Fibroblast of skin of right quadriceps (primary cell): Measurements from ENCODE around the gene PVALEF.

Experiments
- DNase-seq: peaks from one replicate; pipeline ENCODE4 v3.0.0-alpha.2; 2013

Gene PVALEF

GRCh38 chr17:81129289-81129688, 36.0 kb upstream of the PVALEF start:
- no peak for DNase-seq

- no peak for DNase-seq
These were observed 35.5 kb upstream of the PVALEF start for GRCh38 chr17:81129711-81130367.

- DNase-seq = no peak
These were observed 34.6 kb upstream of the PVALEF start for GRCh38 chr17:81130385-81131361.

GRCh38 chr17:81131486-81132196, 33.7 kb upstream of the PVALEF start:
- no peak for DNase-seq

GRCh38 chr17:81132197-81132540, 33.1 kb upstream of the PVALEF start:
- no peak for DNase-seq

GRCh38 chr17:81132770-81133723, 32.3 kb upstream of the PVALEF start:
- DNase-seq = no peak

GRCh38 chr17:81134064-81134781, 31.1 kb upstream of the PVALEF start:
- no peak for DNase-seq

- DNase-seq = no peak
These were observed 29.6 kb upstream of the PVALEF start for GRCh38 chr17:81135505-81136278.

- DNase-seq = no peak
These were observed 28.9 kb upstream of the PVALEF start for GRCh38 chr17:81136366-81136765.

GRCh38 chr17:81137248-81137647, 28.1 kb upstream of the PVALEF start:
- DNase-seq = no peak

GRCh38 chr17:81138083-81138482, 27.2 kb upstream of the PVALEF start:
- no peak for DNase-seq

- DNase-seq = no peak
These were observed 26.8 kb upstream of the PVALEF start for GRCh38 chr17:81138500-81138899.

- no peak for DNase-seq
These were observed 25.9 kb upstream of the PVALEF start for GRCh38 chr17:81139428-81139827.

GRCh38 chr17:81140018-81140417, 25.3 kb upstream of the PVALEF start:
- no peak for DNase-seq

GRCh38 chr17:81140695-81141094, 24.6 kb upstream of the PVALEF start:
- DNase-seq = no peak

GRCh38 chr17:81142301-81143199, 22.8 kb upstream of the PVALEF start:
- peak; percentile 61 for DNase-seq

GRCh38 chr17:81143200-81143527, 22.1 kb upstream of the PVALEF start:
- DNase-seq = no peak

GRCh38 chr17:81143717-81144422, 21.4 kb upstream of the PVALEF start:
- DNase-seq = no peak

- no peak for DNase-seq
These were observed 20.9 kb upstream of the PVALEF start for GRCh38 chr17:81144423-81144781.
